ENCODE measurements around the gene EFNA1.

The EFNA1 gene

GRCh38 chr1:155127105-155127966 lies at the start of gene EFNA1:
EFNA1 (plus strand) TSS chr1:155127876; CDS start chr1:155127978, 102 bp downstream.
- peak; percentile 77 for DNase-seq

- DNase-seq = peak; percentile 86
Observed at GRCh38 chr1:155078469-155079209, 49.0 kb upstream of the EFNA1 start, which contains the start of gene EFNA3. EFNA3 (plus strand) TSS chr1:155078837; CDS start chr1:155078942, 105 bp downstream.

GRCh38 chr1:155079210-155079486 lies 48.5 kb upstream of the EFNA1 start:
- no peak for DNase-seq

- DNase-seq = no peak
Observed at GRCh38 chr1:155079487-155080311, 48.0 kb upstream of the EFNA1 start.

- no peak for DNase-seq
Observed at GRCh38 chr1:155080312-155081228, 47.1 kb upstream of the EFNA1 start.

GRCh38 chr1:155081472-155082300 lies 46.0 kb upstream of the EFNA1 start:
- DNase-seq = peak; percentile 69

- DNase-seq = no peak
Observed at GRCh38 chr1:155082301-155083051, 45.2 kb upstream of the EFNA1 start.

- DNase-seq = no peak
Observed at GRCh38 chr1:155083052-155083541, 44.6 kb upstream of the EFNA1 start.

- DNase-seq = peak; percentile 71
Observed at GRCh38 chr1:155083865-155084721, 43.6 kb upstream of the EFNA1 start.

GRCh38 chr1:155084722-155085503 lies 42.8 kb upstream of the EFNA1 start:
- peak; percentile 95 for DNase-seq

GRCh38 chr1:155085504-155086127 lies 42.1 kb upstream of the EFNA1 start:
- peak; percentile 85 for DNase-seq

GRCh38 chr1:155086128-155086741 lies 41.4 kb upstream of the EFNA1 start:
- peak; percentile 99 for DNase-seq

GRCh38 chr1:155086856-155087535 lies 40.7 kb upstream of the EFNA1 start:
- DNase-seq = no peak

GRCh38 chr1:155091071-155092051 lies 36.3 kb upstream of the EFNA1 start:
- peak; percentile 97 for DNase-seq

GRCh38 chr1:155092131-155092530 lies 35.5 kb upstream of the EFNA1 start:
- DNase-seq = no peak
